IMR-90 (cell line): ENCODE results near the gene SLC25A2. TPM values are rescaled to one million over a fixed set of nuclear protein-coding genes. Genes with fewer than 3 reads are reported as not detected.

ENCODE experiments used
- ATAC-seq: fragments of 200-7000 bp; cut with Tn5 transposase; 2 replicates; pipeline ENCODE4 v1.9.1; 2020; ENCODE audit warnings: low read depth, mild to moderate bottlenecking, moderate library complexity
- BruUV-seq: library from RNA; stranded (reverse); fragments of 400-500 nt; replicated peaks from 2 replicates; lab custom pipeline; 2021; lab: Mats Ljungman, UMichigan
- CTCF ChIA-PET: fragments of 300-600 bp; formaldehyde crosslinking; extraction: SDS; loops from one replicate; lab custom pipeline; 2021; ENCODE audit warnings: antibody characterized with exemption; lab: Yijun Ruan, JAX
- POLR2A ChIA-PET: fragments of 300-600 bp; sonication (Branson Sonifier 250); formaldehyde crosslinking; loops from one replicate; lab custom pipeline; 2022; ENCODE audit warnings: antibody characterized with exemption; ENCODE audit not compliant: unreplicated experiment; lab: Charles Lee
- DNase-seq: peaks from one replicate; pipeline ENCODE4 v3.0.0; 2013
- H2AFZ ChIP-seq: replicated peaks from 2 replicates; pipeline ENCODE3; 2013; ENCODE audit warnings: low read length, mild to moderate bottlenecking; ENCODE audit not compliant: poor library complexity
- H2AK5ac ChIP-seq: 2 replicates; pipeline ENCODE4 v1.6.1; 2013; ENCODE audit warnings: low read depth, low read length, inconsistent platforms
- H2AK9ac ChIP-seq: replicated peaks from 2 replicates; pipeline ENCODE3; 2013; ENCODE audit warnings: mild to moderate bottlenecking, low read depth, low read length, moderate library complexity; ENCODE audit not compliant: poor library complexity
- H2BK120ac ChIP-seq: 2 replicates; pipeline ENCODE4 v1.6.1; 2013; ENCODE audit warnings: low read depth, low read length, inconsistent platforms
- H2BK15ac ChIP-seq: 3 replicates; pipeline ENCODE4 v1.6.1; 2013; ENCODE audit warnings: low read depth, low read length, inconsistent platforms
- H2BK20ac ChIP-seq: 2 replicates; pipeline ENCODE4 v1.6.1; 2013; ENCODE audit warnings: low read depth, mild to moderate bottlenecking, inconsistent platforms, low read length, moderate library complexity
- H2BK5ac ChIP-seq: 2 replicates; pipeline ENCODE4 v1.6.1; 2013; ENCODE audit warnings: mild to moderate bottlenecking, low read depth, low read length, inconsistent platforms; ENCODE audit not compliant: poor library complexity, severe bottlenecking
- H3K14ac ChIP-seq: replicated peaks from 2 replicates; pipeline ENCODE4 v1.6.1; 2013; ENCODE audit warnings: low read depth, low read length, inconsistent platforms
- H3K18ac ChIP-seq: 2 replicates; pipeline ENCODE4 v1.6.1; 2013; ENCODE audit warnings: low read depth, low read length, control low read depth
- H3K23ac ChIP-seq: 2 replicates; pipeline ENCODE4 v1.6.1; 2013; ENCODE audit warnings: low read depth, low read length, inconsistent platforms
- H3K27ac ChIP-seq: 2 replicates; pipeline ENCODE4 v1.5.1; 2013; ENCODE audit warnings: mild to moderate bottlenecking, control low read depth, low read length; ENCODE audit not compliant: insufficient read depth
- H3K27me3 ChIP-seq: 2 replicates; pipeline ENCODE4 v1.6.1; 2013; ENCODE audit warnings: low read length; ENCODE audit not compliant: control insufficient read depth, insufficient read depth
- H3K36me3 ChIP-seq: 2 replicates; pipeline ENCODE4 v1.6.1; 2013; ENCODE audit warnings: low read length, mixed read lengths; ENCODE audit not compliant: control insufficient read depth, insufficient read depth
- H3K4ac ChIP-seq: 2 replicates; pipeline ENCODE4 v1.6.1; 2013; ENCODE audit warnings: low read depth, low read length, inconsistent platforms
- H3K4me1 ChIP-seq: 2 replicates; pipeline ENCODE4 v1.6.1; 2013; ENCODE audit warnings: low read length, mixed read lengths; ENCODE audit not compliant: control insufficient read depth, insufficient read depth
- H3K4me2 ChIP-seq: 2 replicates; pipeline ENCODE4 v1.6.1; 2013; ENCODE audit warnings: low read depth, mild to moderate bottlenecking, control low read depth, low read length, moderate library complexity
- H3K4me3 ChIP-seq: 2 replicates; pipeline ENCODE4 v1.5.1; 2013; ENCODE audit warnings: low read depth, mild to moderate bottlenecking, control low read depth, low read length, moderate library complexity; ENCODE audit not compliant: insufficient read depth
- H3K56ac ChIP-seq: 2 replicates; pipeline ENCODE4 v1.6.1; 2013; ENCODE audit warnings: low read length, inconsistent platforms; ENCODE audit not compliant: insufficient read depth; ENCODE audit errors: extremely low read depth
- H3K79me1 ChIP-seq, 2 experiments: 2 replicates each; pipeline ENCODE4 v1.6.1; 2013; ENCODE audit warnings: low read length in 2 of 2, inconsistent platforms in 1 of 2, low read depth in 1 of 2
- H3K9ac ChIP-seq: 2 replicates; pipeline ENCODE4 v1.6.1; 2013; ENCODE audit warnings: low read depth, low read length, control low read depth
- H3K9me1 ChIP-seq: 2 replicates; pipeline ENCODE4 v1.6.1; 2013; ENCODE audit warnings: low read length, inconsistent platforms; ENCODE audit not compliant: insufficient read depth
- H3K9me3 ChIP-seq: 2 replicates; pipeline ENCODE4 v1.6.1; 2013; ENCODE audit warnings: low read length; ENCODE audit not compliant: control insufficient read depth, insufficient read depth
- H4K20me1 ChIP-seq: 2 replicates; pipeline ENCODE4 v1.6.1; 2013; ENCODE audit warnings: low read length, inconsistent platforms; ENCODE audit not compliant: insufficient read depth
- H4K5ac ChIP-seq: 2 replicates; pipeline ENCODE4 v1.6.1; 2013; ENCODE audit warnings: mild to moderate bottlenecking, low read depth, low read length, control low read depth
- H4K8ac ChIP-seq, 2 experiments: 2 replicates each; pipeline ENCODE4 v1.6.1; 2013; ENCODE audit warnings: low read depth in 2 of 2, low read length in 2 of 2, control low read depth in 1 of 2, inconsistent platforms in 1 of 2
- H4K91ac ChIP-seq: 2 replicates; pipeline ENCODE4 v1.6.1; 2013; ENCODE audit warnings: low read depth, low read length, inconsistent platforms; ENCODE audit not compliant: insufficient read depth
- CEBPB ChIP-seq: IDR thresholded peaks from 2 replicates; pipeline ENCODE4 v1.6.1; 2012; ENCODE audit warnings: low read depth, low read length, improper control_type of control experiment
- CTCF ChIP-seq: conservative IDR thresholded peaks from 2 replicates; pipeline ENCODE4 v1.5.1; 2012; ENCODE audit warnings: mild to moderate bottlenecking, low read depth, low read length, improper control_type of control experiment
- ELK1 ChIP-seq: fragments of 150-350 bp; IDR thresholded peaks from 2 replicates; pipeline ENCODE4 v1.6.1; 2016; ENCODE audit warnings: low read depth, mild to moderate bottlenecking, low read length, moderate library complexity, borderline replicate concordance
- FOS ChIP-seq: fragments of 150-350 bp; IDR thresholded peaks from 2 replicates; pipeline ENCODE4 v1.6.1; 2016; ENCODE audit warnings: low read depth, low read length
- MAFK ChIP-seq: IDR thresholded peaks from 2 replicates; pipeline ENCODE4 v1.6.1; 2012; ENCODE audit warnings: low read depth, low read length, improper control_type of control experiment
- POLR2A ChIP-seq: IDR thresholded peaks from 2 replicates; pipeline ENCODE4 v1.6.1; 2012; ENCODE audit warnings: mild to moderate bottlenecking, low read depth, low read length
- RAD21 ChIP-seq: IDR thresholded peaks from 2 replicates; pipeline ENCODE4 v1.6.1; 2012; ENCODE audit warnings: low read length, improper control_type of control experiment
- WGBS, 2 experiments: methylation state at CpG; one replicate each; pipeline versions ENCODE4 v1.1.5 to v1.1.7; 2013; ENCODE audit warnings: missing lambda C conversion rate in 2 of 2; ENCODE audit not compliant: insufficient read length in 1 of 2; ENCODE audit errors: extremely low coverage in 2 of 2; 5-methylcytosine and 5-hydroxymethylcytosine counted together
- dilution Hi-C: fragments of 300-500 bp; cut with HindIII; formaldehyde crosslinking; loops from one replicate; pipeline ENCODE4 v1.14.3; 2018; ENCODE audit warnings: low sequenced_read_pairs; ENCODE audit not compliant: unreplicated experiment
- in situ Hi-C: fragments of 300-500 bp; cut with MboI; formaldehyde crosslinking; loops from 3 replicates; pipeline ENCODE4 v1.14.3; 2019; ENCODE audit warnings: low sequenced_read_pairs, inconsistent platforms, mixed read lengths
- intact Hi-C: fragments of 100-400 bp; cut with micrococcal nuclease; formaldehyde crosslinking; loops from 2 replicates; pipeline ENCODE4 v1.10.0; 2022
- polyA plus RNA-seq, 3 experiments: library from polyadenylated mRNA; depleted of rRNA; stranded (reverse); fragments of >200 nt; gene quantifications; 2 replicates each; pipeline ENCODE4 v1.2.3, GENCODE V29; 2012; ENCODE audit warnings: low replicate concordance in 1 of 3
- total RNA-seq: library from RNA; depleted of rRNA; stranded (reverse); fragments of >200 nt; gene quantifications from 2 replicates; pipeline ENCODE4 v1.2.3, GENCODE V29; 2012

Gene SLC25A2
- total and polyA plus RNA-seq, 2 of the 4 experiments (the other 2 are of a cell fraction) = not detected

GRCh38 chr5:141345327-141345726 is 41.5 kb upstream of the SLC25A2 start:
- Histone ChIP-seq H4K91ac (no peak overlapping the region), H3K56ac (no peak overlapping the region), H3K4me1 (no peaks in the 10 kb centered on the region), H3K9me3 (peaks cover 29% of the 10 kb centered on the region), H2BK15ac (no peak overlapping the region), H3K18ac (no peak overlapping the region), H3K4ac (no peak overlapping the region), H3K4me3 (no peak overlapping the region), H3K9ac (no peak overlapping the region), H3K14ac (no peak overlapping the region), H4K20me1 (no peaks in the 10 kb centered on the region), H2AFZ (no peak overlapping the region), H2BK120ac (no peak overlapping the region), H3K27ac (no peak overlapping the region), H3K27me3 (no peaks in the 10 kb centered on the region), H3K4me2 (no peak overlapping the region), H3K36me3 (0 out of 2 replicates have a peak, but pooled peaks cover 2% of the 10 kb centered on the region), H2AK5ac (no peak overlapping the region), H2BK20ac (no peak overlapping the region), H2BK5ac (no peak overlapping the region), H3K79me1 (no peaks in the 10 kb centered on the region), H3K9me1 (no peaks in the 10 kb centered on the region), H3K23ac (no peak overlapping the region), H4K5ac (no peak overlapping the region), H2AK9ac (no peak overlapping the region), H4K8ac (no peak overlapping the region)
- in situ Hi-C loops = no loop called here
- ChIA-PET CTCF (no interaction called here), POLR2A (no interaction called here)
- DNase-seq (no peak), ATAC-seq (no peak)
- 33% methylated on average over 7 of the region's 20 CpGs; no CpG with 5 or more reads in 1 of the 2 experiments for WGBS, 2 experiments
- intact Hi-C loops = no loop called here
- dilution Hi-C loops = no loop called here
- BruUV-seq = no TSS peak
- no peak for TF ChIP-seq FOS
- no peak for TF ChIP-seq CEBPB
- no peak for TF ChIP-seq RAD21
- no peak for TF ChIP-seq ELK1
- TF ChIP-seq MAFK = no peak
- no peak for TF ChIP-seq CTCF
- no peak for TF ChIP-seq POLR2A
